ENCODE measurements around the gene HIC1. TPM values are rescaled to one million over a fixed set of nuclear protein-coding genes. Genes with fewer than 3 reads are reported as not detected.
A peak's percentile ranks its signal among the peaks of the same experiment; 100 is the strongest.

Gene HIC1
- total and polyA plus RNA-seq, 9 of the 15 experiments (the other 6 are each of a cell fraction or from before 2014, with no cell fraction given): 0.01 to 2.5 (median 0.18) TPM

DNA sequence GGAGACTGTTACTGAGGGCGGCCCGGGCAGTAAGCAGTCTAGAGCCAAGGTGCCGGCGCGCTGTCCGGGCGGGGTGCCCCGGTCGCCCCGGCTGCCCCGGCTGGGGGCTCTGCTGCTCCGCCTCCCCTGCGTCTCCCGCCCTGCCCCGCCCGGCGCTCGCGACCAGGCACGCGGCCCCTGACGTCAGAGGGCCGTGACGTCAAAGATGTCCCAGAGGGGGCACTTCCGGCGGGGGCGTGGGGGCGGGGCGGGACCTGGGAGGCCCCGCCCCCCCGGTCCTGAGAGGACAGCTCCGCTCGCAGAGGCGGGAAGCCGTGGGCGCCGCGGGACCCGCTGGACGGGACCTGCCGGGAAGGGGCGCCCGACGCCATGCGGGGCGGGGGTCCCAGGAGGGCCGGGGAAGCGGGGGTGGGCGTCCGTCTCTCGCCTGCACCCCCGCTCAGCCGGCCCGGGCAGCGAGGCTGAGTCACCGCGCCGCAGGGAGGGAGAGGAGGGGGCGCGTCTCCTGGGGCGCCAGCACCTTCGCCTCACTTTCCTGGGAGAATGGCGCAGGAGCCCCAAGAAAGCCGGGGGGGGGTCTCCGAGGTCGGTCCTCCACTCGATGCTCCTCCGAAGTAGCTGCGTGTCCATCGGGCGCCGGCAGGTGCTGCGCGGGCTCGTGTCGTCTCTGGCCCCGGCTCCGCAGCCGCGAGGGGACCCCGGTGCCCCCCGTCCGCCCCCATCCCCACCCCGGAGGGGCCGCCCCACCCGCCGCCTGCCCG is 4.4 kb upstream of the HIC1 start (continued):
- TF ChIP-seq, protein P1, sequence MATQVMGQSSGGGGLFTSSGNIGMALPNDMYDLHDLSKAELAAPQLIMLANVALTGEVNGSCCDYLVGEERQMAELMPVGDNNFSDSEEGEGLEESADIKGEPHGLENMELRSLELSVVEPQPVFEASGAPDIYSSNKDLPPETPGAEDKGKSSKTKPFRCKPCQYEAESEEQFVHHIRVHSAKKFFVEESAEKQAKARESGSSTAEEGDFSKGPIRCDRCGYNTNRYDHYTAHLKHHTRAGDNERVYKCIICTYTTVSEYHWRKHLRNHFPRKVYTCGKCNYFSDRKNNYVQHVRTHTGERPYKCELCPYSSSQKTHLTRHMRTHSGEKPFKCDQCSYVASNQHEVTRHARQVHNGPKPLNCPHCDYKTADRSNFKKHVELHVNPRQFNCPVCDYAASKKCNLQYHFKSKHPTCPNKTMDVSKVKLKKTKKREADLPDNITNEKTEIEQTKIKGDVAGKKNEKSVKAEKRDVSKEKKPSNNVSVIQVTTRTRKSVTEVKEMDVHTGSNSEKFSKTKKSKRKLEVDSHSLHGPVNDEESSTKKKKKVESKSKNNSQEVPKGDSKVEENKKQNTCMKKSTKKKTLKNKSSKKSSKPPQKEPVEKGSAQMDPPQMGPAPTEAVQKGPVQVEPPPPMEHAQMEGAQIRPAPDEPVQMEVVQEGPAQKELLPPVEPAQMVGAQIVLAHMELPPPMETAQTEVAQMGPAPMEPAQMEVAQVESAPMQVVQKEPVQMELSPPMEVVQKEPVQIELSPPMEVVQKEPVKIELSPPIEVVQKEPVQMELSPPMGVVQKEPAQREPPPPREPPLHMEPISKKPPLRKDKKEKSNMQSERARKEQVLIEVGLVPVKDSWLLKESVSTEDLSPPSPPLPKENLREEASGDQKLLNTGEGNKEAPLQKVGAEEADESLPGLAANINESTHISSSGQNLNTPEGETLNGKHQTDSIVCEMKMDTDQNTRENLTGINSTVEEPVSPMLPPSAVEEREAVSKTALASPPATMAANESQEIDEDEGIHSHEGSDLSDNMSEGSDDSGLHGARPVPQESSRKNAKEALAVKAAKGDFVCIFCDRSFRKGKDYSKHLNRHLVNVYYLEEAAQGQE (IDR thresholded peaks at IDR 0.05; ENCODE audit: borderline replicate concordance): peak; percentile 70
- TF ChIP-seq, protein P1 (CRISPR knock-in tag; IDR thresholded peaks at IDR 0.05; ENCODE audit: low read depth): no peak; the same call in 1 of the 2 replicates
- no peak for TF ChIP-seq U2AF2 (optimal IDR thresholded peaks at IDR 0.05; ENCODE audit: low read depth, low read length)
- peak; percentile 21; the same call in 1 of the 2 replicates for TF ChIP-seq JUND (IDR thresholded peaks at IDR 0.05; ENCODE audit: borderline replicate concordance, low read depth, low read length)
- no peak; the same call in 2 of the 3 replicates for TF ChIP-seq JUND (tag; IDR thresholded peaks at IDR 0.05; ENCODE audit: borderline replicate concordance, low read depth, low read length)
- TF ChIP-seq, protein P2, sequence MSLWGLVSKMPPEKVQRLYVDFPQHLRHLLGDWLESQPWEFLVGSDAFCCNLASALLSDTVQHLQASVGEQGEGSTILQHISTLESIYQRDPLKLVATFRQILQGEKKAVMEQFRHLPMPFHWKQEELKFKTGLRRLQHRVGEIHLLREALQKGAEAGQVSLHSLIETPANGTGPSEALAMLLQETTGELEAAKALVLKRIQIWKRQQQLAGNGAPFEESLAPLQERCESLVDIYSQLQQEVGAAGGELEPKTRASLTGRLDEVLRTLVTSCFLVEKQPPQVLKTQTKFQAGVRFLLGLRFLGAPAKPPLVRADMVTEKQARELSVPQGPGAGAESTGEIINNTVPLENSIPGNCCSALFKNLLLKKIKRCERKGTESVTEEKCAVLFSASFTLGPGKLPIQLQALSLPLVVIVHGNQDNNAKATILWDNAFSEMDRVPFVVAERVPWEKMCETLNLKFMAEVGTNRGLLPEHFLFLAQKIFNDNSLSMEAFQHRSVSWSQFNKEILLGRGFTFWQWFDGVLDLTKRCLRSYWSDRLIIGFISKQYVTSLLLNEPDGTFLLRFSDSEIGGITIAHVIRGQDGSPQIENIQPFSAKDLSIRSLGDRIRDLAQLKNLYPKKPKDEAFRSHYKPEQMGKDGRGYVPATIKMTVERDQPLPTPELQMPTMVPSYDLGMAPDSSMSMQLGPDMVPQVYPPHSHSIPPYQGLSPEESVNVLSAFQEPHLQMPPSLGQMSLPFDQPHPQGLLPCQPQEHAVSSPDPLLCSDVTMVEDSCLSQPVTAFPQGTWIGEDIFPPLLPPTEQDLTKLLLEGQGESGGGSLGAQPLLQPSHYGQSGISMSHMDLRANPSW (CRISPR knock-in tag; IDR thresholded peaks at IDR 0.05): no peak
- no peak for TF ChIP-seq DACH1 (IDR thresholded peaks at IDR 0.05; ENCODE audit: partially characterized antibody)
- TF ChIP-seq ZBTB1 (CRISPR knock-in tag; IDR thresholded peaks at IDR 0.05; ENCODE audit: borderline replicate concordance, low read depth): no peak
- no peak for TF ChIP-seq CREBBP (IDR thresholded peaks at IDR 0.05; ENCODE audit: low read depth, low read length)
- TF ChIP-seq, protein P3, sequence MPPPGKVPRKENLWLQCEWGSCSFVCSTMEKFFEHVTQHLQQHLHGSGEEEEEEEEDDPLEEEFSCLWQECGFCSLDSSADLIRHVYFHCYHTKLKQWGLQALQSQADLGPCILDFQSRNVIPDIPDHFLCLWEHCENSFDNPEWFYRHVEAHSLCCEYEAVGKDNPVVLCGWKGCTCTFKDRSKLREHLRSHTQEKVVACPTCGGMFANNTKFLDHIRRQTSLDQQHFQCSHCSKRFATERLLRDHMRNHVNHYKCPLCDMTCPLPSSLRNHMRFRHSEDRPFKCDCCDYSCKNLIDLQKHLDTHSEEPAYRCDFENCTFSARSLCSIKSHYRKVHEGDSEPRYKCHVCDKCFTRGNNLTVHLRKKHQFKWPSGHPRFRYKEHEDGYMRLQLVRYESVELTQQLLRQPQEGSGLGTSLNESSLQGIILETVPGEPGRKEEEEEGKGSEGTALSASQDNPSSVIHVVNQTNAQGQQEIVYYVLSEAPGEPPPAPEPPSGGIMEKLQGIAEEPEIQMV (tag; conservative IDR thresholded peaks at IDR 0.05; ENCODE audit: low read depth): no peak
- no peak for TF ChIP-seq NFATC3 (IDR thresholded peaks at IDR 0.05)
- TF ChIP-seq SMARCB1 (IDR thresholded peaks at IDR 0.05; ENCODE audit: insufficient read length, low read depth): no peak
- no peak for TF ChIP-seq ZEB2 (IDR thresholded peaks at IDR 0.05)
- TF ChIP-seq CREM (IDR thresholded peaks at IDR 0.05; ENCODE audit: low read depth): peak; percentile 95
- no peak for TF ChIP-seq BRF1 (IDR thresholded peaks at IDR 0.05; ENCODE audit: borderline replicate concordance, extremely low read depth, insufficient read length)
- peak; percentile 75 for TF ChIP-seq ATF1 (CRISPR knock-in tag; IDR thresholded peaks at IDR 0.05)
- peak; percentile 93 for TF ChIP-seq ATF1 (tag; IDR thresholded peaks at IDR 0.05)

Measured in K562 (cell line).